CD4-positive, CD25-positive, alpha-beta regulatory T cell (primary cell): ENCODE measurements around the gene TCF7L2. TPM values are rescaled to one million over a fixed set of nuclear protein-coding genes. Genes with fewer than 3 reads are reported as not detected.

Source experiments
- ATAC-seq, 2 donors: fragments of 150-1000 bp; cut with Tn5 transposase; one replicate each; pipeline ENCODE4 v1.10.0; 2021; ENCODE audit warnings: low read depth in 2 of 2, moderate number of reproducible peaks in 2 of 2, moderate library complexity in 1 of 2
- DNase-seq, 3 donors: peaks; one replicate each; pipeline versions ENCODE4 v3.0.0 to v3.0.0-alpha.2; 2012 to 2022; ENCODE audit warnings: mixed read lengths in 1 of 3
- H3K27ac ChIP-seq: one replicate; pipeline ENCODE4 v1.7.0; 2013; ENCODE audit warnings: mild to moderate bottlenecking, low read length; ENCODE audit not compliant: insufficient read depth, poor library complexity, severe bottlenecking
- H3K27me3 ChIP-seq: one replicate; pipeline ENCODE4 v1.7.0; 2013; ENCODE audit warnings: low read length; ENCODE audit not compliant: control insufficient read depth, insufficient read depth
- H3K36me3 ChIP-seq: one replicate; pipeline ENCODE4 v1.7.0; 2013; ENCODE audit warnings: mild to moderate bottlenecking, low read length, moderate library complexity; ENCODE audit not compliant: control insufficient read depth, insufficient read depth
- H3K4me1 ChIP-seq: 2 replicates; pipeline ENCODE4 v1.7.0; 2013; ENCODE audit warnings: mild to moderate bottlenecking, low read length; ENCODE audit not compliant: insufficient read depth, control insufficient read depth, poor library complexity, severe bottlenecking
- H3K4me3 ChIP-seq: one replicate; pipeline ENCODE4 v1.7.0; 2013; ENCODE audit warnings: low read depth, mild to moderate bottlenecking, low read length, moderate library complexity
- H3K9me3 ChIP-seq, 2 experiments: 1 replicate in 1 of 2; 2 replicates in 1 of 2; pipeline ENCODE4 v1.7.0; 2013; ENCODE audit warnings: low read length in 2 of 2, mild to moderate bottlenecking in 1 of 2, moderate library complexity in 1 of 2; ENCODE audit not compliant: control insufficient read depth in 2 of 2
- H3K27ac Mint-ChIP-seq, 3 donors: one replicate each; pipeline ENCODE4 v1.8.0; 2020 to 2022; ENCODE audit warnings: mild to moderate bottlenecking in 3 of 3, mixed read lengths in 3 of 3, moderate library complexity in 2 of 3
- H3K27me3 Mint-ChIP-seq: one replicate; pipeline ENCODE4 v1.8.0; 2022; ENCODE audit warnings: mild to moderate bottlenecking, mixed read lengths
- H3K36me3 Mint-ChIP-seq: one replicate; pipeline ENCODE4 v1.8.0; 2020; ENCODE audit warnings: mixed read lengths
- H3K4me1 Mint-ChIP-seq, 4 donors: one replicate each; pipeline ENCODE4 v1.8.0; 2020 to 2022; ENCODE audit warnings: mixed read lengths in 4 of 4, mild to moderate bottlenecking in 1 of 4
- H3K4me3 Mint-ChIP-seq, 4 donors: one replicate each; pipeline ENCODE4 v1.8.0; 2020 to 2022; ENCODE audit warnings: mild to moderate bottlenecking in 4 of 4, mixed read lengths in 4 of 4, moderate library complexity in 3 of 4
- H3K9me3 Mint-ChIP-seq, 7 donors: one replicate each; pipeline ENCODE4 v1.8.0; 2020 to 2022; ENCODE audit warnings: mixed read lengths in 7 of 7, mild to moderate bottlenecking in 3 of 7, moderate library complexity in 2 of 7
- polyA plus RNA-seq, 4 donors: library from polyadenylated mRNA; unstranded; fragments of 300-500 nt; fragmentation: Illumina TruSeq; gene quantifications; one replicate each; pipeline ENCODE4 v1.2.3, GENCODE V29; 2021
- total RNA-seq: library from RNA; stranded (reverse); gene quantifications from one replicate; pipeline ENCODE4 v1.2.3, GENCODE V29; 2022

Gene TCF7L2
- total and polyA plus RNA-seq, 5 donors from 2014 or later = 0.38 to 1.8 (median 0.52) TPM; not detected in 1

DNA sequence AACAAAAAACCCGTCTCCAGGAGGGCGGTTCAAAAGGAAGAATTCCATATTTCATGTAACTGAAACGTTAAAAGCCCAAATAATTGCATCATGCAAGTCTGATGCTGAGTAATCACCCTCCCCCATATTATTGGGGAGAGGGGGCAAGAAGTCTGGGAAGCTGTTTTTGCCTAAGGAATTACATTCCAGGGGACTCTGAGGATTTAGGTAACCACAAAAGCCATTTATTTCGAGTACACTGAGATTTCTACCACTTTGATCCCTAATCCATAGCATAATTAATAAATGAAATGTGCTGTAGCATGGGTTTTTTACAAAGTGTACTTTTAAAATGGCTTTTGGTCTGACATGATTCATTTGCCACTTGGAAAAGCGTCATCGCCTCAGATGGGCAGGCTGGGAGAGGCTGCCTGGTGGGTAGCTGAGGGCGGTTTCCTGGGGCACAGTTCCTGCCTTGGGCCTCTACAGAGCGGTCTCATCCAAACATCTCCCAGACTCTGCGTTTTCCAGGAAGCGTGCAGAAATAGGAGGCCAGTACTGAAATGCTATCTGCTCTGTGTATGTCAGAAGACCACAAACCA is 106.5 kb downstream of the TCF7L2 start:
- ATAC-seq (no peak), DNase-seq (no peak)
- Mint-ChIP-seq H3K4me1 (peaks cover 0 to 7% (median 1%) of the 10 kb centered on the region in 4 donors), H3K36me3 (no peaks in the 10 kb centered on the region), H3K4me3 (no peak overlapping the region), H3K27me3 (no peaks in the 10 kb centered on the region), H3K27ac (peak overlapping the region in 1 of 3 donors; percentile 69), H3K9me3 (no peaks in the 10 kb centered on the region)
- Histone ChIP-seq H3K27ac (no peak overlapping the region), H3K9me3 (no peaks in the 10 kb centered on the region), H3K4me3 (no peak overlapping the region), H3K36me3 (no peaks in the 10 kb centered on the region), H3K27me3 (peaks cover 2% of the 10 kb centered on the region), H3K4me1 (no peaks in the 10 kb centered on the region)

DNA sequence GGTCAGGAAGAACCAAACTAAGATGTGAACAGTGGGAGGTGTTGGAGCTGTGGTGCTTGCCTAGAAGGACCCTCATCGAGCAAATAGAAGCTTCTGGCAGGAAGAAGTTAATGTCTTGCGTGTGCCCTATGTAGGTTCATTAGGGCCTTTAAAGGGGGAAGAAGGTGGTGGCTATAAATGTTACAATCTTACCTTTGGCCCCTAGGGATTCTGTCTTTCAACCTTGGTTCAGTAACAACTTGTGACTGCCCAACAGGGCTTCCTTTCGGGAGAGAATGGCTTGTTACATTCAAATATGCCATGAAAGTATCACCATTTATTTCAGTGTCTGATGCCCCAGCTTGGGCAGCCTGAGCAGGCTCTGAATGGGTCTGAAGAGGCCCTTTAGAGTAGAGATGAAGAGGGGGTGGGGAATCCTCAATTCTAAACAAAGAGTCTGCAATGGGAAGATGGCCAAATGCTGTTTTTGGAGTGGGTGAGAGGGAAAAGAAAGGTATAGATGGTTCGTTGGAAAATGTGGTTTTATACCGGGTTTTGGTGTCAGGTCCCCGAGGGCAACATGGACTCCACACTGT is 108.0 kb downstream of the TCF7L2 start:
- H3K4me1 ChIP-seq = no peaks in the 10 kb centered on the region
- ATAC-seq (no peak), DNase-seq (no peak)
- no peaks in the 10 kb centered on the region for H3K9me3 Mint-ChIP-seq
- H3K4me3 ChIP-seq = no peak overlapping the region
- peaks cover 2% of the 10 kb centered on the region for H3K27me3 ChIP-seq
- no peaks in the 10 kb centered on the region for H3K9me3 ChIP-seq
- H3K4me1 Mint-ChIP-seq = no peaks in the 10 kb centered on the region
- H3K36me3 ChIP-seq = no peaks in the 10 kb centered on the region
- H3K27ac Mint-ChIP-seq = no peak overlapping the region
- no peaks in the 10 kb centered on the region for H3K36me3 Mint-ChIP-seq
- no peaks in the 10 kb centered on the region for H3K27me3 Mint-ChIP-seq
- no peak overlapping the region for H3K27ac ChIP-seq
- no peak overlapping the region for H3K4me3 Mint-ChIP-seq

DNA sequence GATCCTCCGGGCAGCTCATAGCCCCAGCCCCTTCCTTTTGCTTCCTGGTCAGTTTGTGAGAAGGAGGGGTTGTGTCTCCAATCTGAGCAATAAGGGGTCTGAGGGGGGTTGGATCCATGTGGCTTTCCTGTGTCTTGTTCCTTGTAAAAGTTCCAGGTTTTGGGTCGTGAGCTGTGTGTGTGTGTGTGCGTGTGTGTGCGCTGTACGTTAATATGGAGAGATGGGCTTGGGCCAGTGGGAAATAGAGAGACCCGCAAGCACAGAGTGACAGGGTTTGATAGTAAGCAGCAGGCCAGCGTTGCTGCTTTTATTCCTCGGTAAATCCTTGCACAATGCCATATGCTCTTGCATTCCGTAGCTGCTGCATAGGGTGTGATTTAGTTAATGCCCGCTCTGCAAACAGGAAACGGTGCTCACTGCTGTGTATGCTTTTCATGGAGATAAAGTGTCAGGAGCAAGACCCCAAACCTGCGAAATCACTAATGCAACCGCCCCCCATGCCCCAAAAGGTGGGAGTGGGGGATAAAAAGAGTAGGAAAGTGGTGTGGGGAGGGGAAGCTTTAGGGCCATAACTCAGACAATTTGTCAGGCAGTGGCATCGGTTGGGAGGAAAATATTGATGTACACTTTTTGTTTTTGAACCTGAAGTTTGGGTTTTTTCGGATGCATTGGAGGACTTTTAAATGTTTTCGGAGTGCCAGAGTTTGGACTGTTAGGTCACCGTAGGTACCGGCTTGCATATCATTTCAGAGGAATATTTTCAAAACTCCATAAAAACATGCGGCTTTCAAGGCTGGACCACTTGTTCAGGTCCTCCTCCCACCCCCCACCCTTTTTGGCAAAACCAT is 108.7 kb downstream of the TCF7L2 start:
- Mint-ChIP-seq H3K27ac (no peak overlapping the region), H3K9me3 (no peaks in the 10 kb centered on the region), H3K27me3 (no peaks in the 10 kb centered on the region), H3K4me1 (no peaks in the 10 kb centered on the region), H3K4me3 (no peak overlapping the region), H3K36me3 (no peaks in the 10 kb centered on the region)
- H3K4me3 ChIP-seq = no peak overlapping the region
- H3K9me3 ChIP-seq = no peaks in the 10 kb centered on the region
- DNase-seq = no peak
- H3K27me3 ChIP-seq = peaks cover 2% of the 10 kb centered on the region
- H3K4me1 ChIP-seq = no peaks in the 10 kb centered on the region
- H3K36me3 ChIP-seq = no peaks in the 10 kb centered on the region
- no peak for ATAC-seq
- no peak overlapping the region for H3K27ac ChIP-seq

DNA sequence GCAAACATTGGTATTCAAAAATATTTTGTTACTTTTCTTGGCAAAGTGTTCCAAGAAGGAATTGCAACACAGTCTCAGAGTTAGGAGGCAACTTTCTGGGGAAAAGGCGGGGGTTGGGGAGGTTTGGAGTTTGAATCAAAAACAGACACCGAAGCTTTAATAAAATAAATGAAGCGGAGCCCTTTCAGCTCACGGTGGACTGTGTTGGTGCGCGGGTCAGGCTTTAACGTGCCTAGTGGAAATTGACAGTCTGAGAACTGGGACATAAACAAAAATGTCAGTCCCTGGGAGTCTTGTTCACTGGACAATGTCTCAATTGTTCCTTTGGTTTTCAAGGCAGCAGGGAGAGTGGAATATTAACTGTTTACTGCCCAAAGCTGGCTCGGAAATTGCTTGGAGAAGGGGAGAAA is 109.3 kb downstream of the TCF7L2 start:
- Histone ChIP-seq H3K4me3 (no peak overlapping the region), H3K4me1 (no peaks in the 10 kb centered on the region), H3K36me3 (no peaks in the 10 kb centered on the region), H3K27me3 (peaks cover 2% of the 10 kb centered on the region), H3K27ac (no peak overlapping the region), H3K9me3 (no peaks in the 10 kb centered on the region)
- Mint-ChIP-seq H3K36me3 (no peaks in the 10 kb centered on the region), H3K27ac (no peak overlapping the region), H3K27me3 (no peaks in the 10 kb centered on the region), H3K9me3 (no peaks in the 10 kb centered on the region), H3K4me3 (no peak overlapping the region), H3K4me1 (no peaks in the 10 kb centered on the region)
- ATAC-seq (no peak), DNase-seq (no peak)

DNA sequence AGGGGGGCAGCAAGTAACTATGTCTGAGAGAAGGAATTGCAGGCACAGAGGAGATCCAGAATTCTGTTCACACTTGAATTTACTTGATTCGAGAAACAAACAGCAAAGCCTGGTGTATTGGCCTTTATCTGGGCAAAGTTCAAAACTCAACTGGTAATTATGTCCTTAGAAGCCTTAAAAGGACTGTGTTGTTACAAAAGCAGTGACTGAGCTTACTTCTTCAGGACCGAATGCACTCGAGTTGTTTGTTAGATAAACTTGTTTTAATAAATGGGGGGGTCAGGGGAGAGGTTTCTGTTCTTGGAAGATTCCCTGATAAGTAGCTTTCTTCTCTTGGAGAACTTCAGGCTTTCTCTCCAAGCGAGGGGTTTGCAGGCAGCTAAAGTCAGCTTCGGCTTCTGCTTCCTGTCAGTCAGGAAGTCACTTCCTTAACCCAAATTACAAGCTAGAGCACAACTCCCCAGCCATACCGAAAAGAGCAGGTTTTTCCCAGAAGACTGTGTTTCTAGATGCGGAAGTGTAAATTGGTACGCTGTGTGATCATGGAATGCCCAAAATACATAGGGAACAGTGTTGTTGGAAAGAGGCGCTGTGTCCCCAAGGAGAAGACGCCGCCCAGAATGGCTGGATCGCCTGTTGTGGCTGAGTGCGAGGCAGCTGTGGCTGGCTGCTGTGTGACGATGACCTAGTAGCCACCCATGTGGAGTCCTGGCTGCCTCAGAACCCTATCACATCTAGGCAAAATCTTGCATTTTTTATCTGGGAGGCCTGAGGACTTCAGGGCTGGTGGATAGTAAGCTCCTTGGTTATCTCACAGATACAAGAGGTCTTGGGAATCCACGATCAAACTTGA is 110.4 kb downstream of the TCF7L2 start:
- no peak overlapping the region for H3K4me3 ChIP-seq
- H3K27ac Mint-ChIP-seq = no peak overlapping the region
- no peaks in the 10 kb centered on the region for H3K27me3 Mint-ChIP-seq
- H3K36me3 Mint-ChIP-seq = no peaks in the 10 kb centered on the region
- no peak overlapping the region for H3K4me3 Mint-ChIP-seq
- no peaks in the 10 kb centered on the region for H3K9me3 Mint-ChIP-seq
- no peaks in the 10 kb centered on the region for H3K4me1 Mint-ChIP-seq
- no peaks in the 10 kb centered on the region for H3K4me1 ChIP-seq
- no peaks in the 10 kb centered on the region for H3K9me3 ChIP-seq
- no peak overlapping the region for H3K27ac ChIP-seq
- no peaks in the 10 kb centered on the region for H3K36me3 ChIP-seq
- DNase-seq (peak in 1 of 3 donors; percentile 26), ATAC-seq (no peak)
- peaks cover 2% of the 10 kb centered on the region for H3K27me3 ChIP-seq

DNA sequence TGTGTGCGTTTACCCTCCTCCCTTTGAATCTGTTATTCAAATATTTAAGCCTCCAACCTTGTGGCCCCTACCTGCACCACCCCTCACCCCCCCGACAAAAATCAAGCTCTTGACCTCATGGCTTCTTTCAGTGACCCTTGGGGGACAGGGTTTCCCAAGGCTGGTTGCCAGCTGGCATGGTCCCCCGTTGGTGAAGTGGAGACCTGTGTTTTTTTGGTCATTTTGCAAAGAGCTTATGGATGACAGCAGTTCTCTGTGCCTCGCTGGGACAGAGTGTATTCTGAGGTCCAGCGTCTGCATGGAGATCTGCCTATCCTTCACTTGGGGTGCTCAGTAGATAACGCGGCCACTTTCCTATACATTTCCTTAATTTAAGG is 111.0 kb downstream of the TCF7L2 start:
- Mint-ChIP-seq H3K4me3 (no peak overlapping the region), H3K9me3 (no peaks in the 10 kb centered on the region), H3K27ac (peak overlapping the region in 1 of 3 donors; percentile 16), H3K36me3 (no peaks in the 10 kb centered on the region), H3K4me1 (no peaks in the 10 kb centered on the region), H3K27me3 (peaks cover 4% of the 10 kb centered on the region)
- DNase-seq (no peak), ATAC-seq (no peak)
- Histone ChIP-seq H3K27ac (no peak overlapping the region), H3K4me3 (no peak overlapping the region), H3K27me3 (peaks cover 2% of the 10 kb centered on the region), H3K36me3 (no peaks in the 10 kb centered on the region), H3K9me3 (no peaks in the 10 kb centered on the region), H3K4me1 (no peaks in the 10 kb centered on the region)

DNA sequence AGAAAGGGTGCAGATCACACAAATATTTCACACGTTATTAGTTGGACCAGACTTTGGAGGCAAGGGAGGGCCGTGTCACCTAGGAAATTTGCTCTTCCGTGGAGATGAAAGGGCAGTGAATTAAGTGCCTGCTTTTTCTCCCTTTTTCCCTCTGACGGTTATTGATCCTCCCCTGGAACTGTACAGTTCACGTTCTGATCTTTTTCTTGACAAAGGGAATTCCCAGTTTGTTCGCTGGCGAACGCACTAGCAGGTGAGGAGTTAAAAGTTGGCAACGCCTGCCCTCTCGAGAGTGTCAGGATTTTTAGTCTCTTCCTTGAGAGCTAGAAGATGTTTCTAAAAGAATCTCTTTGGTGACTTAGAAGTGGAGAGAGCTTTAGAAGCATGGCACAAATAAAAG is 111.5 kb downstream of the TCF7L2 start:
- H3K27ac ChIP-seq = no peak overlapping the region
- DNase-seq (no peak), ATAC-seq (no peak)
- H3K4me1 ChIP-seq = no peaks in the 10 kb centered on the region
- no peaks in the 10 kb centered on the region for H3K9me3 ChIP-seq
- H3K4me3 ChIP-seq = no peak overlapping the region
- peaks cover 5% of the 10 kb centered on the region for H3K27me3 Mint-ChIP-seq
- H3K9me3 Mint-ChIP-seq = no peaks in the 10 kb centered on the region
- H3K4me1 Mint-ChIP-seq = no peaks in the 10 kb centered on the region
- H3K36me3 ChIP-seq = no peaks in the 10 kb centered on the region
- H3K27ac Mint-ChIP-seq = no peak overlapping the region
- H3K36me3 Mint-ChIP-seq = no peaks in the 10 kb centered on the region
- no peak overlapping the region for H3K4me3 Mint-ChIP-seq
- H3K27me3 ChIP-seq = peaks cover 2% of the 10 kb centered on the region
